GM21576 (cell line): ENCODE measurements around the gene TKT.

Experiments used
- ATAC-seq: cut with Tn5 transposase; IDR thresholded peaks from one replicate; pipeline ENCODE4 v1.9.1; 2021; ENCODE audit warnings: mild to moderate bottlenecking, moderate library complexity; ENCODE audit not compliant: unreplicated experiment

TKT gene

GRCh38 chr3:53242155-53242554 lies 13.7 kb downstream of the TKT start:
- ATAC-seq = no peak

DNA sequence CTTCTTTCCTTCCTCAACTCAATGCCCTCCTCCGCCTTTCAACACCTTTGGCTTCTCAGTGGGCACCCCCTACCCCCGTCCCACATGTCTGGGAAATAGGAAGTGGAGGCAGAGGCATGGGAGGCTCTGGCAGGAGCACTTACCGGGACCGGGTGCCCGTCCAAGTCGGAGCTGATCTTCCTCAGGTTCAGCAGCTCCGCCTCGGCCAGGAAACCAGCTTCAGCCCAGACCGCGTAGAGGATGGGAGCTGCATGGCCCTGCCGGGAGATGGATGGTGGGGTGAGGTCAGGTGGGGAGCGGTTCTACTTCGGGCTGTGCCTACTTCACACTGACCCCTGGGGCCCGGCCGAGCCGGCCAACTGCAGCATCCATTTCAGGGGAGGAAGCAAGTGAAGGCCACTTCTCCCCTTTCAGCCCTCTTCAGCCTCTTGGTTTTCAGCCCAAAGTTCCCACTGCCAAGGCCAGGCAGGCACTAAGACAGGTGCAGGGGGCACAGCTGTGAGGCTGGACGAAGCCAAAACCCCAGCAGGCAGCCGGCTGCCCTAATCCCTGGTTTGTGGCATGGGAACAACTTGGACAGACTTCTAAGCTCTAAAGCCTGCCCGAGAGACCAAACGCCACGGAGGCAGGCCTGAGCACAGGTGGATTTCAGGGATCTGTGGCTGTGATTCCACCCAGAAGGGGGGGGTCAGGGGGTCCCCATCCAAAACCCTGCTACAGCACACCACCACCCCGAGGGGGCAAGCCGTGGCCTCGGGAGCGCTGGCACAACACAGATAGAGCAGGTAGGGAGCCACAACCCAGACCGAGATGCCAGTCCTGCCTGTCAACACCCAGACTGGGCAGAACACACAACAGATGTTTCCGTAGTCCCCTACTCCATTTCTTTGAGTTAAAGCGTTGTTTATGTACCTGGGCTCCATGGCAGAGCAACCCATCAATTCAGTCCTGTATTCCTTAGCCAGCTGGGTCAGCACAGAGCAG lies 14.5 kb downstream of the TKT start:
- no peak for ATAC-seq

DNA sequence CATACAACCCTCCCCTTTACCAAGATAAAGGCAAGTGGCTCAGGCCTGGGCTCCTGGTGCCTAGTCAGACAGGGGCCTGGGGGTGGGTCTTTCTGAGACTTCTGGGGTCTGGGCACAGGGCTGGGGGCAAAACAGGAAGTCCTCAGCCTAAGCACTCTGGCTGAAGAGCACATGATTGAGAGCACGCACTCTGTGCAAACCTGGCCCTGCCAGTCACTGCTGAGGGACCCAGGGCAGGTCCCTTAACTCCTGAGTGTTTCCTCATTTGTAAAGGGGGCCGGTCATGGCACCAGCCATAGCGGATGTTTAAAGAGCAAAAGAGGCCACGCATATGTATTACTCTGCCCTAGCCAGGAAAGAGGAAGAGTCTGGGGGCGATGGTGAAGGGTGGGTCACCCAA lies 16.0 kb downstream of the TKT start:
- no peak for ATAC-seq

DNA sequence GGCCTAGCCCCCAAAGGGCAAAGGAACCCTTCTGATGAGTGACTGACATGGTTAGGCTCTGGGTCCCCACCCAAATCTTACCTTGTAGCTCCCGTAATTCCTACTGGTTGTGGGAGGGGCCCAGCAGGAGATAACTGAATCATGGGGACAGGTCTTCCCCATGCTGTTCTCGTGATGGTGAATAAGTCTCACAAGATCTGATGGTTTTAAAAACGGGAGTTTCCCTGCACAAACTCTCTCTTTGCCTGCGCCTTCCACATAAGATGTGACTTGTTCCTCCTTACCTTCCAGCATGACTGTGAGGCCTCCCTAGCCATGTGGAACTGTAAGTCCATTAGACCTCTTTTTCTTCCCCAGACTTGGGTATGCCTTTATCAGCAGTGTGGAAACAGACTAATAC lies 16.9 kb downstream of the TKT start:
- no peak for ATAC-seq

DNA sequence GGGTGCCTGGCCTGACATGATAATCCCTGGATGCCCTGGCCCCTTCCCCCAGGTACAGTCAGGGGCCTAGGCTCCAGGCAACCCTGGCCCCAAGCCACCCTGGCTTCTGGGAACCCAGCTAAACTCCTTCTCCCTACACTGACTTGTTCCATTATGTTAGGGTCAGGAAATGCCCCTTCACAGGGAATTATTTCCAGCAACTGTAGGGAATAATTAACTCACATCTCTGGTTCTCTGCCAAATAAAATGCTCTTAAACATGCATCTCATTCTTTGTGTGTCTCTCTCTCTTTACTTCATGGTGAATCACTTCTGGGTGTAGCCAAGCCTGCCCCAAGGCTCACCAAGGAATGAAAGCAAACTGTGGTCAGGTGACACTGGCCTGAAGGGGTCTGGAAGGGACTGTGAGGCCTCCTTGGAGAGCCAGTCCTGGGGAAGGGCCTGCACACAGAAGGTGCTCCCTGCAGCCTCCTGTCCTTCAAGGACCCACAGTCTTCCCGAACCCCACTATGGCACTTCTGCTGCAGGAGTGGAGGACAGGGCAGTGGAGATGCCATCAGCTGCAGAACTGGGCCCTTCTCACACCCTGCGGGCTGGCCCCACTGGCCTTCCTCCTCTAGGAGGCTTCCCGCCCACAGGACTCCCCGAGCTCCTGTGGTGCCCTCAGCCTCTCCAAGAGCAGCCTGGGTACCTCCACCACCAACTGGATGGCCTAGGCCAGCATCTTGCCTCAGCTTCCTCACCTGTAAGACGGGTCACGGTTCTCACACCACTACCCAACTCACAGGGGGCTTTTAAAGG lies 17.6 kb downstream of the TKT start:
- no peak for ATAC-seq

- ATAC-seq = no peak
Measured at GRCh38 chr3:53236112-53236841, 19.5 kb downstream of the TKT start.

GRCh38 chr3:53235545-53235944 lies 20.3 kb downstream of the TKT start:
- ATAC-seq = no peak

GRCh38 chr3:53234841-53235232 lies 21.0 kb downstream of the TKT start:
- no peak for ATAC-seq

DNA sequence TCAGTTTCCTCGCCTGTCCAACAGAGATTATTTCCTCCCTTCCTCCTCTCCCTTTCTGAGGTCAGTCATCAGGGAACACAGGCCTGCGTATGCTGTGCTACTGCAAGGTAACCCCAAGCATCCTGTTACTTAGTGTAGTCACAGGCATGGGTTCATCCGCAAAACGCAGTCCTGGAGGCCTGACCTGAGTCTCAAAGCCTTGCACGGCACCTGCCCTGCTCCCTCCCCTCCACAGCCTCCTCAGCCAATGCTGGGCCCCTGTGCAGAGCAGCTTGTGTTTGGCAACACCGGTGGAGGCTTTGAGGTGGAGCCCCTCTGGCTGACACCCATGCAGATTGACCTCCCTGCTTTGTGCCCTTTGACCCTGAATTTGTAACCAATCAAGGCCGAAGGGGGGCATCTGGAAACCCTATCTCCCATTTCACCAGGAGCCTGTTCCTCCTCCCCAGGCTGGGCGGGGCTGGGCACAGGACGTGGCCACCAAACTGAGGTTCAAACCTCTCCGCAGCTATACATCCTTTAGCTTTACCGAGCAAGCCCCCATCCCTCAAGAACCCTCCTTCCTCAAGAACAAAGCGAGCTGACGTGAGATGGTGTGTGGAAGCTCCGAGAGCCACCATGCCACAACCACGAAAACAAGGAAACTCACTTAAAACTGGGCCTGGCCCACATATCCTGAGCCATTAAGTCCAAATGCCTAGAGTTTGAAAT lies 21.5 kb downstream of the TKT start:
- ATAC-seq = no peak

DNA sequence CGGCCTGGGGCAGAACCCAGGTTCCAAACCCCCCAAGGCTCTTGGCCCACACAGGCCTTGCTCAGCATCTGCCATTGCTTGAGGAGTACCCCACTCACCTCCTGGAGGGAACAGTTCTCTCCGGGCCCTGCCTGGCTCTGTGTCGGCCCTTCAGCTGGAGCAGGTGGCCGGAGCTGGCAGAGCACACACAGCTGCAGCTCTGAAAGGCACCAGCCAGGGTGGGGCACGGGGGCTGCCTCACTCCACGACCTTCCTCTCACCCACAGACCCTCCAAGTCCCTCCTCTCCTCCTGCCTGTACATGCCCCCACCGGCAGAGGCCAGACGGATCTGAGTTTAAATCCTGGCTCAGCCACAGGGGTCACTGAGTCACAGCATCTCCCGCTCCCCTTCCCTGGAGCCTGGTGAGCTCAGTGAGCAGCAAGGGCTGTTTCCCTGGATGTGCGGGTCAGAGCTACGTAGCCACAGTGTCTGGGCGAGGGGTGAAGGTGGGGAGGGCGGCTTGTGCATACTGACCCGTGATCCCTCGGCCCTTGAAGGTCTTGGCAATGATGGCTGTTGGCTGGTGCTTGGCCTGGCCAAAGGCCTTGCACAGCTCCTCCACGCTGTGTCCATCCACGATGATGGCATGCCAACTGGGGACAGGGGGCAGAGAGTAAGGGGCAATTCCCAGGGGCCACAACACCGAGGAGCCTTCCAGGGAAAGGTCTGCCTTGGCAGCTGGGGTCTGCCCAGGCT lies 23.0 kb downstream of the TKT start:
- no peak for ATAC-seq

- ATAC-seq = no peak
Measured at GRCh38 chr3:53231532-53232511, 24.0 kb downstream of the TKT start.

GRCh38 chr3:53230789-53231188 lies 25.0 kb downstream of the TKT start:
- no peak for ATAC-seq

- no peak for ATAC-seq
Measured at GRCh38 chr3:53230041-53230621, 25.7 kb downstream of the TKT start.

GRCh38 chr3:53229606-53230005 lies 26.2 kb downstream of the TKT start:
- ATAC-seq = no peak

DNA sequence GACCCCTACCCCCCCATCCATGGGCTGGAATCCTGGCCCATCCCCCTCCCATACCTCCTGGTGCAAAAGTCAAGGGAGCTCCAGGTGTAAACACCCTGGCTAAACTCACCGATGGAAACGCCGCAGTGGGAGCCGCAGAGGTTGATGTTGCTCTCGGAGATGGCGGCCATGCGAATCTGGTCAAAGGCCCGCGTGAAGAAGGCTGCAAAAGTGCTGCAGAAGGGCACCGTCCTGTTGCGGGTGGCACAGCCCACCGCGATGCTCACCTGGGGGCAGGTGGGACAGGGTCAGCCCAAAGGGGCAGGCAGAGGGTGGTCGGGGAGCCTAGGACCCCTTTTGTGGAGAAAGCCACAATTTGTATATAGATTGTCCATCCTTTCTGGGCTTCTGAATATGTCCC lies 26.7 kb downstream of the TKT start:
- ATAC-seq = no peak

- ATAC-seq = no peak
Measured at GRCh38 chr3:53227993-53228885, 27.6 kb downstream of the TKT start.

- ATAC-seq = no peak
Measured at GRCh38 chr3:53226841-53227407, 28.9 kb downstream of the TKT start.
